CD4-positive, alpha-beta T cell treated with Interferon alpha-2 for 1 hour (primary cell): Measurements from ENCODE around the gene NELL2.

ENCODE experiments used
- DNase-seq, 2 donors: peaks; one replicate each; pipeline ENCODE4 v3.0.0-alpha.2; 2020 to 2022

NELL2 gene

GRCh38 chr12:44677724-44678123 lies 198.4 kb downstream of the NELL2 start:
- no peak for DNase-seq

DNA sequence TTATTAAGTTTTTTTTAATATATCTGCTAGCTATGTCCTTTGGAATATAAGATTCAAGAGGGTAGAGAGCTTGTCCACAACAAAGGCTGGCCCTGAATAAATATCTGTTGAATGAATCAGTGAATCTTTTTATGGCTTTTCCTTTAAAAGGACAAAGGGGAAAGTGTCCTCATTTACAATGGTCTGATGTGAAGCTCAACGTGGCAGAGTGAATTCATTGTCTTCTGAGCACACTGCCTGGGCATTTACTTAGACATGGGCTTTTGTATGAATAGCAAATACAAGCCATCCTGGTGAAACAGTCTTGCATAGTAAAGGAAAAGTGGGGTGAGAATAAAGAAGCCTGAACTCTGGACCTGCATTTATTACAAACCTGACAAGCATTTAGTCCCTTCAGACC lies 201.2 kb downstream of the NELL2 start:
- DNase-seq: no peak

GRCh38 chr12:44673811-44674210 lies 202.3 kb downstream of the NELL2 start:
- DNase-seq: no peak

DNA sequence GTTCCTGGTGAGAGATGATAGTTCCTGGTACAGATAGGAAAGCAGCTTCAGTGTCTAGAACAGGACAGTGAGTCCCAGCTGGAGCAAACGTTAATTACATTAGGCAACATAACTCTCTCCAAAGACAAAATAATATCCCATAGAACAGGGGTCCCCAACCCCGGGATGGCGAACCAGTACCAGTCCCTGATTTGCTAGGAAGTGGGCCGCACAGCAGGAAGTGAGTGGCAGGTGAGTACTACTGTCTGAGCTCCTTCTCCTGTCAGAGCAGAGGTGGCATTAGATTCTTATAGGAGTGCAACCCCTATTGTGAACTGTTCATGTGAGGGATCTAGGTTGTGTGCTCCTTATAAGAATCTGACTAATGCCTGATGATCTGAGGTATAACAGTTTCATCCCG lies 204.1 kb downstream of the NELL2 start:
- no peak for DNase-seq

GRCh38 chr12:44668443-44668842 lies 207.7 kb downstream of the NELL2 start:
- no peak for DNase-seq

DNA sequence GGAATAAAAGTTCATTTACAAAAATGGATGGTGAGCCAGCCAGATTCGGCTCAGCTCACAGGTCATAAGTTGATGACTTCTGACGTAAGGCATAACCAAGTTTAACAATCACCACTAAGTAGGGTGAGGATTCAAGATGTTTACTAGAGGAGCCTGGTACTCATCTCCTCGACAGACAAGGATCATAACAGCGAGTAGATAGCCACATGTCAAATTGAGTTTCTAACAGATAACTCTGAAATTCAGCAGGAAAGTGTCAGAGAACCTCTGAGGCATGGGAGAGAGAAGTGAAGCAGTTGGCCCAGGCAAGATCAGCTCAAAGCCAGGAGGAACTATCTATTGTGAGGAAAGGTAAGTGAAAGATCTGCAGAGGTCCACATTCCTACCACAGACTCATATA lies 208.7 kb downstream of the NELL2 start:
- DNase-seq: no peak

DNA sequence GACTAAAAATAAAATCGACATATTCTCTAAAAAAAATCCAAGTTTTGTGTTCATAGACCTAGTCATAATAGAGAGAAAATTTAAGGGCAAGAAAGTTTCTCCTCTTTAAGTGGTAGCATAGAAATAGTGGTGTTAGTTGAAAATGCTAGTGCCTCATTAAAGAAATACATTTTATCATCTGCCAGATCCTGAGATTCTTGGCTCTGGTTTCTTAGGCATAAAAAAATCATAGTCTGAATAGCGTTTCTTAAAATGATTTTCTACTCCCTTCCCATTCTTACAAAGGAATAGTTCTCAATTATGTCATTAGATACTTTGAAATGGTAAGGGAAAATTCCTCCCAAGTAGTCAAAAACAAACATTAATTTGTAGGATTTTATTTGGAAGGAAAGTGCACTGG lies 212.8 kb downstream of the NELL2 start:
- no peak for DNase-seq

- DNase-seq: no peak
Measured at GRCh38 chr12:44655846-44656245, 220.3 kb downstream of the NELL2 start.

DNA sequence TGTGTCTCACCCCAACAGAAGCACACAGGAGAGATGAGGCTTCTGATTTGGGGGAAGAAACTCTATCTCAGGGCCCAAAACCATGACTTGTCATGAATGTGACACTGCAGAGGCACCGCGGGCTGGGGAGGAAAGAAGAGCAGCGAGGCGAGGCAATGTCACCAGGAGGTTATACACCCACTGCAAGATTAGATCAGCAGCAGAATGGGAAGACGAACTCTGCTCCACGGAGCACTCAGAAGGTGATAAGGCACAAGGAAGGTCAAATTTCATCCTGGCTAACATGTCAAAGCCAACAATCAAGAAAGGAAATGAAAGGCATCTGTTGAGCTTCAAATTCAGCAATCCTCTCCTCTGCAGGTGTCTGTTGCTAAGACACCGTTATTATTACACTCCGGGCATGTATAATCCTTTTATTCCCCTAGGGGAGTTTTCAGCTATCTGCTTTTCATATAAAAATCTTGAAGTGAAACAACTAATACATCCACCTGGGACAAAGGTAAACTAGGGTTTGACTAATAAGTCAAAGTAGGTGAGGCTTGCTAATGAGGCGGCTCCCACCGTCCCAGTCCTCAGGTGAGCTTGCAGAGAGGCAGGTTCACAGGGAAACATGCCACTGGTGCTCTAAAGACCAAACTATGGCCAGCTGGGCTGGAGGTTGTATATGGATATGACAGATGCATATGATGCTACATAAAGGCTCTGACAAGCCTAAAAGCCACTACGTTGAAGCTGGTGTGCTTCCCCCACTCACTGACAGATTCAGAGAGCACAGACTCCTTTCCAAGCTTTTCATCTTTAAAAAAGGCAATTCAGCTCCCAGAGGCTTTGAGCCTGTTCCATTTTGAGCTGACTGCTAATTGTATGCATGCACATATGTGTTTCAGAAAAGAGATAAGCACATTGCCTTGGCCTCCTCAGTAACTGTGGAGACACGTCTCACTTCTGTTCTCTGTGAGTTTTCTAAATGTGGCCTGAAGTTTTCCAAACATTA lies 221.2 kb downstream of the NELL2 start:
- DNase-seq: no peak

DNA sequence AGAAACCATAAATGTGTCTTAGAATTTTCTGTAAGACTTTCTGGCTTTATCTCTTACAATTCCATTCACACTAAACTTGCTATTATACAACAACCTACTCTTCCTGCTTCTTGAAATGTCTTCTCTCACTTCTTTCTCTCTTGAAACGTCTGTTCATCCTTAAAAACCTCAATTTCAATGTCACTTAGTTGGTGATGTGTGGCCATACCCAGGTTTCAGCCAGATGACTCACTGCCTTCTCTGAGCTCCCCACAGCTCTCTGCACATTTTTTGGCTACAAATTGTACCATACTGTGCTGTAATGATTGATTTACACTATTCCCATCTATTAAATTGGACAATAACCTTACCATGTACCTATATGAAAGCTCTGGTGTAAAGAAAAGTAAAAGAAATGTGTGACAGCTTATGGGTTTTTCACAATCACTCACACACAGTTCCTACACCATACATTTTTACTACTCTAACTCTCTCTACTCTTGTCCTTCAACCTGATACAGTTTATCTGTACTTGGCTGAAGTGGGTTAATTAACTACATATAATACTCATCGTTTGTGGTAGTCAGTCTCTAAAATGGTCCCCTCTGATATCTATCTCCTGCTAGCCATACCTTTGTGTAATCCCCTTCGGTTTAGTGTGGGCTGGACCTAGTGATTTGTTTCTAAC lies 222.1 kb downstream of the NELL2 start:
- DNase-seq: no peak

- DNase-seq: no peak
Measured at GRCh38 chr12:44649693-44650092, 226.4 kb downstream of the NELL2 start.

DNA sequence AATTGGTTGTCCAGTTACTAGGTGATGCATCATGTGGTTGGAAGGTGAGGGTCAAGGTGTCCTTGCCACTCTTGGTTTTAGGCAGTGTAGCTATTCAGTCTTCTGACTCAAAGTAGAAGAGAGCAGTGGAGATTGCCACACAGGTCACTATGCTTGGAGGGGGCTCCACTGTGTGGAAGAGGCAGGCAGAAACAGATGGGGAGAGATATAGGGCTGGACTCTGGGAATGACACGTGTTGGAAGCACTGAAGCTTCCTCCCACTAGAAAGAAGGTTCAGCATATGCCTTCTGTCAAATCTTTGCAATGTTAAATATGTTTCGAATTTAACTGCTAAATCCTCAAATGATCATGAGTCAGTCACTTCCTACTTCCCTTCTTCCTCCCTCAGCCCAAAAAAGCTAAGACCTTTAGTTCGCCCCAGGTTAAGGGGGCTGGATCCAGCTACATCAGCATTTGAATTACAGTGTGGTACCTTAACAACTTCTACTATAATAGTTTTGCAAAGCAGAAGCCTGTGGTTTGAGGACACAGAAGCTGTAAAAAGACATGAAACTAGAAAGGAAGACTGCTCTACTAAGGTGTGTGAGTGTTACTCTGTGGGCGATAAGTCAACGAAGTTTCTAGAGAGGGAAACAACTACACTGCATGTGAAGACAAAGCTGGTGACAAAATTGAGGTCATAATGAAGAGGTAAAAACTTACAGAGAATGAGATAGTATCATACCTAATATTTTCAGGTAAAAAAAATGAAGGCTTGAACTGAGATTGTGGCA lies 228.0 kb downstream of the NELL2 start:
- no peak for DNase-seq

GRCh38 chr12:44640427-44641190 lies 235.5 kb downstream of the NELL2 start:
- no peak for DNase-seq

- no peak for DNase-seq
Measured at GRCh38 chr12:44637875-44638274, 238.2 kb downstream of the NELL2 start.

GRCh38 chr12:44628180-44628579 lies 247.9 kb downstream of the NELL2 start:
- DNase-seq: no peak

GRCh38 chr12:44627387-44628166 lies 248.5 kb downstream of the NELL2 start:
- no peak for DNase-seq

- DNase-seq: no peak
Measured at GRCh38 chr12:44626883-44627282, 249.2 kb downstream of the NELL2 start.

DNA sequence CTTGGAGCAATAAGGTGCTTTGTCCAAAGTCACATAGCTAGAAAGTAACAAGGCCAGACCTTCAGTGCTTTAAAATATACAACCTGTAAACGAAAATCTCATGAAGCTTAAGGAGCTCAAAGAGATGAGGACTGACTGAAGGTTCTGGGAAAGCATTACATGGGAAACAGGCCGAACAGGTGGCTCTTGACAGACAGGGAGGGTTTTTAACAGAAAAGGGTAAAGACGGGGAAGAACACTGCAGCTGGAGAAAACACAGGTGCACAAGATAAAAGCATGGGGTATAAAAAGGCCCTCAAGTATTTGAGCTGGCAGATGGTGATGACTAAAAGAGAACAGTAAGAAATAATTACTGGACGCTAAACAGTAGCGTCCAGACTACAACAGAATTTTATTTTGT lies 257.2 kb downstream of the NELL2 start:
- no peak for DNase-seq

GRCh38 chr12:44616402-44616801 lies 259.7 kb downstream of the NELL2 start:
- no peak for DNase-seq

- no peak for DNase-seq
Measured at GRCh38 chr12:44611538-44611937, 264.6 kb downstream of the NELL2 start.

- no peak for DNase-seq
Measured at GRCh38 chr12:44603701-44604100, 272.4 kb downstream of the NELL2 start.

DNA sequence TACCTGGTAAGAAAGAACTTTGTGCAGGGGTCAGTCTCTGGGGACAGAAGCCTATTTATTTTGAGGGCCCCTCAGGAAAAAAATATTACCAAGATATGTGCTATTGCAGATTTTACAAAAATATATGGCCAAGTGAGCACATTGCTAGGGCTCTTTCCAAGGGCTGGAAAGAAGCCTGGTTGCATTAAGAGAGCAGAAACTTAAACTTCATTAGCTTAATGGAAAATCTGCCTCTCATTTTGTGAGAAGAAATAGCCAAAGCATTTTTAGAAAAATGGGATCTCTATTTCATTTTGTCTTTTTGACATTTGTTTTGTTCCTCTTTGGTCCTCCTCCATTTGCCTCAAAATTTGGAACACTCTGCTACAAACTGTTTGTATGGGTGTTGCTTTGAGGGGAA lies 283.5 kb downstream of the NELL2 start:
- DNase-seq: no peak
